SK-N-SH (cell line): ENCODE measurements around the gene FBN2. TPM values are rescaled to one million over a fixed set of nuclear protein-coding genes. Genes with fewer than 3 reads are reported as not detected.
"Not testable (repeated sequence)": the region's sequence is repeated elsewhere in the genome, so short reads cannot be mapped to it uniquely, and the experiment has no call there.

Experiments used
- CTCF ChIA-PET: fragments of 300-600, 350-600 bp; formaldehyde crosslinking; extraction: SDS; loops from one replicate; lab custom pipeline; 2021; lab: Yijun Ruan, JAX
- POLR2A ChIA-PET: fragments of 350-600 bp; sonication (Branson Sonifier 250); formaldehyde crosslinking; extraction: SDS; loops from one replicate; lab custom pipeline; 2020; ENCODE audit warnings: antibody characterized with exemption, inconsistent platforms; lab: Yijun Ruan, JAX
- DNase-seq: peaks from one replicate; pipeline ENCODE4 v3.0.0; 2012
- H2AFZ ChIP-seq: fragments of 200-600 bp; sonication (generic); 2 replicates; pipeline ENCODE4 v1.8.1; 2016; ENCODE audit warnings: antibody characterized with exemption, mild to moderate bottlenecking, low read depth
- H3F3A ChIP-seq: fragments of 200-600 bp; sonication (generic); replicated peaks from 2 replicates; pipeline ENCODE3; 2016; ENCODE audit warnings: antibody characterized with exemption, mild to moderate bottlenecking; ENCODE audit not compliant: insufficient read depth
- H3K27ac ChIP-seq, 2 experiments: fragments of 200-500 bp in 1 of 2; fragments of 200-600 bp in 1 of 2; sonication (Bioruptor generic) in 1 of 2; sonication (generic), shearing (Covaris generic) in 1 of 2; 2 replicates each; pipeline versions ENCODE4 v1.5.1 to v1.6.1; 2014 to 2016; ENCODE audit warnings: low read depth in 2 of 2, inconsistent platforms in 1 of 2, low read length in 1 of 2, mild to moderate bottlenecking in 1 of 2, mixed read lengths in 1 of 2
- H3K27me3 ChIP-seq: fragments of 200-600 bp; sonication (generic), shearing (Covaris generic); 2 replicates; pipeline ENCODE4 v1.6.1; 2016; ENCODE audit warnings: mixed run types; ENCODE audit not compliant: insufficient read depth
- H3K36me3 ChIP-seq, 2 experiments: fragments of 200-500 bp in 1 of 2; fragments of 200-600 bp in 1 of 2; sonication (Bioruptor generic) in 1 of 2; sonication (generic) in 1 of 2; replicated peaks in 1 of 2; 2 replicates each; pipeline versions ENCODE3 to v1.5.1; 2014 to 2016; ENCODE audit warnings: low read length in 1 of 2, mild to moderate bottlenecking in 1 of 2; ENCODE audit not compliant: insufficient read depth in 2 of 2, control insufficient read depth in 1 of 2
- H3K4me1 ChIP-seq, 2 experiments: fragments of 200-500 bp in 1 of 2; fragments of 200-600 bp in 1 of 2; sonication (Bioruptor generic) in 1 of 2; sonication (generic), shearing (Covaris generic) in 1 of 2; 2 replicates each; pipeline versions ENCODE4 v1.5.1 to v1.6.1; 2014 to 2016; ENCODE audit warnings: low read depth in 1 of 2, low read length in 1 of 2, mixed run types in 1 of 2; ENCODE audit not compliant: insufficient read depth in 2 of 2, control insufficient read depth in 1 of 2
- H3K4me2 ChIP-seq: fragments of 200-600 bp; sonication (generic), shearing (Covaris generic); 2 replicates; pipeline ENCODE4 v1.6.1; 2017; ENCODE audit warnings: mixed run types
- H3K4me3 ChIP-seq, 2 experiments: fragments of 200-500 bp in 1 of 2; fragments of 200-600 bp in 1 of 2; sonication (Bioruptor generic) in 1 of 2; sonication (generic), shearing (Covaris generic) in 1 of 2; 2 replicates each; pipeline versions ENCODE4 v1.5.1 to v1.8.1; 2014 to 2016; ENCODE audit warnings: low read depth in 2 of 2, inconsistent platforms in 1 of 2, low read length in 1 of 2, mild to moderate bottlenecking in 1 of 2, mixed read lengths in 1 of 2, moderate library complexity in 1 of 2
- H3K79me2 ChIP-seq: fragments of 200-600 bp; sonication (generic); 2 replicates; pipeline ENCODE4 v1.8.1; 2017; ENCODE audit warnings: mild to moderate bottlenecking; ENCODE audit not compliant: insufficient read depth
- H3K9ac ChIP-seq: fragments of 200-600 bp; sonication (generic); 2 replicates; pipeline ENCODE4 v1.6.1; 2017; ENCODE audit warnings: mixed run types
- H3K9me2 ChIP-seq: fragments of 200-600 bp; sonication (generic); 2 replicates; pipeline ENCODE4 v1.6.1; 2017; ENCODE audit warnings: mixed run types
- H3K9me3 ChIP-seq: fragments of 200-600 bp; sonication (generic); 2 replicates; pipeline ENCODE4 v1.6.1; 2017; ENCODE audit warnings: mixed run types, mild to moderate bottlenecking, moderate library complexity
- H4K20me1 ChIP-seq: fragments of 200-600 bp; sonication (generic); 2 replicates; pipeline ENCODE4 v1.6.1; 2017; ENCODE audit warnings: mild to moderate bottlenecking, mixed run types; ENCODE audit not compliant: insufficient read depth
- CHD2 ChIP-seq: fragments of 150-350 bp; IDR thresholded peaks from 2 replicates; pipeline ENCODE4 v1.6.1; 2018; ENCODE audit warnings: low read length; ENCODE audit not compliant: partially characterized antibody
- EZH2phosphoT487 ChIP-seq: fragments of 200-600 bp; sonication (generic); IDR thresholded peaks from 2 replicates; pipeline ENCODE4 v1.6.1; 2017; ENCODE audit warnings: low read depth, mixed run types, mild to moderate bottlenecking, antibody characterized with exemption, moderate library complexity, borderline replicate concordance
- FOSL2 ChIP-seq: IDR thresholded peaks from 2 replicates; pipeline ENCODE4 v1.4.0; 2012; ENCODE audit warnings: low read depth, mild to moderate bottlenecking, moderate library complexity, borderline replicate concordance
- FOXJ3 ChIP-seq: sonication (generic); formaldehyde crosslinking; IDR thresholded peaks from 2 replicates; pipeline ENCODE4 v1.5.1; 2020; ENCODE audit warnings: mild to moderate bottlenecking, missing genetic modification reagents
- FOXM1 ChIP-seq: IDR thresholded peaks from 2 replicates; pipeline ENCODE4 v1.4.0; 2012; ENCODE audit warnings: low read depth, mild to moderate bottlenecking
- IRF3 ChIP-seq: fragments of 150-350 bp; IDR thresholded peaks from 2 replicates; pipeline ENCODE4 v1.6.1; 2016; ENCODE audit warnings: mild to moderate bottlenecking, low read depth, low read length
- JUND ChIP-seq: IDR thresholded peaks from 2 replicates; pipeline ENCODE4 v1.4.0; 2012
- MAX ChIP-seq: IDR thresholded peaks from 2 replicates; pipeline ENCODE4 v1.4.0; 2012; ENCODE audit warnings: low read depth
- MEF2A ChIP-seq: IDR thresholded peaks from 2 replicates; pipeline ENCODE4 v1.4.0; 2012; ENCODE audit warnings: low read depth, borderline replicate concordance
- MXI1 ChIP-seq: IDR thresholded peaks from 2 replicates; pipeline ENCODE4 v1.6.1; 2012; ENCODE audit warnings: mild to moderate bottlenecking, low read depth, low read length, improper control_type of control experiment
- NFIC ChIP-seq: IDR thresholded peaks from 2 replicates; pipeline ENCODE4 v1.4.0; 2012; ENCODE audit warnings: borderline replicate concordance
- NRF1 ChIP-seq: IDR thresholded peaks from 2 replicates; pipeline ENCODE4 v1.6.1; 2012; ENCODE audit warnings: low read depth, mild to moderate bottlenecking, low read length
- PBX3 ChIP-seq: IDR thresholded peaks from 2 replicates; pipeline ENCODE4; 2012
- POLR2AphosphoS5 ChIP-seq: IDR thresholded peaks from 2 replicates; pipeline ENCODE4 v1.6.1; 2012; ENCODE audit warnings: low read depth, low read length
- RAD21 ChIP-seq: IDR thresholded peaks from 2 replicates; pipeline ENCODE4 v1.6.1; 2012; ENCODE audit warnings: mild to moderate bottlenecking, low read length
- REST ChIP-seq: IDR thresholded peaks from 2 replicates; pipeline ENCODE4 v1.6.1; 2012; ENCODE audit warnings: mild to moderate bottlenecking, low read depth, low read length, moderate library complexity
- RFX5 ChIP-seq: IDR thresholded peaks from 2 replicates; pipeline ENCODE4 v1.6.1; 2012; ENCODE audit warnings: mild to moderate bottlenecking, improper control_type of control experiment, low read length
- TEAD4 ChIP-seq: IDR thresholded peaks from 2 replicates; pipeline ENCODE4 v1.4.0; 2012; ENCODE audit warnings: mild to moderate bottlenecking, borderline replicate concordance; ENCODE audit not compliant: insufficient read depth
- USF2 ChIP-seq: fragments of 150-350 bp; IDR thresholded peaks from 2 replicates; pipeline ENCODE4 v1.6.1; 2017; ENCODE audit warnings: antibody characterized with exemption, low read length, low read depth, borderline replicate concordance
- WGBS: methylation state at CpG from one replicate; pipeline ENCODE4 v1.1.6; 2017; ENCODE audit warnings: low lambda C conversion rate; 5-methylcytosine and 5-hydroxymethylcytosine counted together
- polyA plus RNA-seq, 3 experiments: library from polyadenylated mRNA; depleted of rRNA; stranded (reverse); fragments of >200 nt; gene quantifications; 2 replicates each; pipeline ENCODE4 v1.2.3, GENCODE V29; 2012

The FBN2 gene
- polyA plus RNA-seq, 1 of the 3 experiments (the other 2 are of a cell fraction): 2.2 TPM

- ChIA-PET CTCF (no interaction called here), POLR2A (no interaction called here)
- 9% methylated on average over 2 of the region's 2 CpGs for WGBS
- H3K27ac ChIP-seq: no peak overlapping the region
- no peaks in the 10 kb centered on the region for H3K9me3 ChIP-seq
- no peak overlapping the region for H3K4me3 ChIP-seq
- no peak for DNase-seq
- no peaks in the 10 kb centered on the region for H4K20me1 ChIP-seq
- TF ChIP-seq RFX5: no peak
- TF ChIP-seq FOSL2: no peak
- TF ChIP-seq PBX3: no peak
- TF ChIP-seq MAX: no peak
- TF ChIP-seq NFIC: no peak
- TF ChIP-seq REST: no peak
- no peak for TF ChIP-seq MEF2A
- TF ChIP-seq MXI1: no peak
- TF ChIP-seq POLR2AphosphoS5: no peak
- TF ChIP-seq IRF3: no peak
- no peak for TF ChIP-seq EZH2phosphoT487
- no peak for TF ChIP-seq NRF1
- TF ChIP-seq FOXJ3 (CRISPR knock-in tag): no peak
- no peak for TF ChIP-seq RAD21
- no peak for TF ChIP-seq CHD2
- no peak for TF ChIP-seq JUND
- TF ChIP-seq TEAD4: no peak
- no peak for TF ChIP-seq FOXM1
- no peak for TF ChIP-seq USF2
- H3F3A ChIP-seq: no peaks in the 10 kb centered on the region
- no peaks in the 10 kb centered on the region; a peak in 1 of 4 replicates for H3K4me1 ChIP-seq
- H3K36me3 ChIP-seq: no peaks in the 10 kb centered on the region
- H3K27me3 ChIP-seq: no peaks in the 10 kb centered on the region
- H3K4me2 ChIP-seq: no peak overlapping the region
- no peak overlapping the region for H2AFZ ChIP-seq
- H3K9ac ChIP-seq: no peak overlapping the region
- H3K9me2 ChIP-seq: no peaks in the 10 kb centered on the region
- H3K79me2 ChIP-seq: no peaks in the 10 kb centered on the region
Observed at GRCh38 chr5:128506643-128507042, 31.4 kb downstream of the FBN2 start.

GRCh38 chr5:128503727-128504126 lies 34.3 kb downstream of the FBN2 start:
- H3K4me2 ChIP-seq, H3K9me3 ChIP-seq, H3K4me3 ChIP-seq, H3K36me3 ChIP-seq, H3K79me2 ChIP-seq, H2AFZ ChIP-seq, H3K27ac ChIP-seq, H3K9me2 ChIP-seq, CTCF ChIA-PET, DNase-seq, H3F3A ChIP-seq, H3K9ac ChIP-seq, POLR2A ChIA-PET, H3K27me3 ChIP-seq, H3K4me1 ChIP-seq, H4K20me1 ChIP-seq: not testable (repeated sequence)
- WGBS: 0% methylated on average over 1 of the region's 1 CpG
